GM08714 (cell line): Measurements from ENCODE around the gene FNBP1.
"Not testable (repeated sequence)": the region's sequence is repeated elsewhere in the genome, so short reads cannot be mapped to it uniquely, and the experiment has no call there.

ENCODE experiments used
- H3K4me3 ChIP-seq: fragments of 200-500 bp; sonication (Bioruptor generic); 2 replicates; pipeline ENCODE4 v1.5.1; 2014; ENCODE audit warnings: mild to moderate bottlenecking, low read length, inconsistent platforms
- ZNF274 ChIP-seq: IDR thresholded peaks from 2 replicates; pipeline ENCODE4 v1.6.1; 2012; ENCODE audit warnings: mild to moderate bottlenecking, low read depth, low read length

The FNBP1 gene

GRCh38 chr9:129998491-129999140 lies 44.4 kb downstream of the FNBP1 start:
- no peak overlapping the region for H3K4me3 ChIP-seq
- TF ChIP-seq ZNF274: no peak

- not testable (repeated sequence) for H3K4me3 ChIP-seq
Measured at GRCh38 chr9:129997706-129998105, 45.3 kb downstream of the FNBP1 start.

- TF ChIP-seq ZNF274: no peak
- peak overlapping the region; percentile 11; the same call in 1 of the 2 replicates for H3K4me3 ChIP-seq
Measured at GRCh38 chr9:129996161-129996830, 46.7 kb downstream of the FNBP1 start.

- no peak for TF ChIP-seq ZNF274
- peak overlapping the region; percentile 16; the same call in 1 of the 2 replicates for H3K4me3 ChIP-seq
Measured at GRCh38 chr9:129995409-129996160, 47.4 kb downstream of the FNBP1 start.

GRCh38 chr9:129994882-129995281 lies 48.1 kb downstream of the FNBP1 start:
- H3K4me3 ChIP-seq: no peak overlapping the region

GRCh38 chr9:129991139-129991538 lies 51.9 kb downstream of the FNBP1 start:
- peak overlapping the region; percentile 12; the same call in 1 of the 2 replicates for H3K4me3 ChIP-seq

More at GRCh38 chr9:129994882-129995281, 48.1 kb downstream of the FNBP1 start:
- no peak for TF ChIP-seq ZNF274

- H3K4me3 ChIP-seq: peak overlapping the region; percentile 5; the same call in 1 of the 2 replicates
- no peak for TF ChIP-seq ZNF274
Measured at GRCh38 chr9:129990269-129991010, 52.5 kb downstream of the FNBP1 start.

GRCh38 chr9:129989740-129990139 lies 53.2 kb downstream of the FNBP1 start:
- TF ChIP-seq ZNF274: no peak
- H3K4me3 ChIP-seq: peak overlapping the region; percentile 4; the same call in 1 of the 2 replicates

GRCh38 chr9:129989362-129989708 lies 53.7 kb downstream of the FNBP1 start:
- H3K4me3 ChIP-seq: peak overlapping the region; percentile 4; the same call in 1 of the 2 replicates

GRCh38 chr9:129988607-129989361 lies 54.2 kb downstream of the FNBP1 start:
- no peak overlapping the region; the same call in 1 of the 2 replicates for H3K4me3 ChIP-seq

More at GRCh38 chr9:129989362-129989708, 53.7 kb downstream of the FNBP1 start:
- TF ChIP-seq ZNF274: no peak

GRCh38 chr9:129987941-129988340 lies 55.0 kb downstream of the FNBP1 start:
- no peak overlapping the region; the same call in 1 of the 2 replicates for H3K4me3 ChIP-seq
- TF ChIP-seq ZNF274: no peak

More at GRCh38 chr9:129988607-129989361, 54.2 kb downstream of the FNBP1 start:
- no peak for TF ChIP-seq ZNF274

GRCh38 chr9:129987047-129987446 lies 55.9 kb downstream of the FNBP1 start:
- TF ChIP-seq ZNF274: no peak
- H3K4me3 ChIP-seq: peak overlapping the region; percentile 29; the same call in 1 of the 2 replicates

GRCh38 chr9:129984589-129984988 lies 58.4 kb downstream of the FNBP1 start:
- not testable (repeated sequence) for H3K4me3 ChIP-seq
